ENCODE results near the gene PATJ.

DNA sequence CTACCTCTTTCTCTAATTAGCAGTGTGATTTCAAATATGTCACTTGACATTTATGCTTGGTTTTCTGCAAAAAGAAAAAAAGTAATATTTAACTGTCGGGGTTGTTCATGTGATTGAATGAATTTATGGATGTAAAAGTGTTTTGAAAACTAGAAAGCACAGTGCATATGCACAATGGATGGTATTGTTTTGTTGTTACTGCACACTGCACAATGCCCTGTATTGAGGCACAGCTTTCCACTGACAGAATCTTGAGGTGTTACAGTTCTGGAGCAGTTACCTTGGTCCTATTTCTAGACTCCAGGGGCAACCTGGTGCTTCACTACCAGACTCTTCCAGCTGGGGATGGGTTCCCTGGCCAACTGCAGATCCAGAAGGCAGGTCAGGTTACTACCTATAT, 335.5 kb downstream of the PATJ start:
- TF ChIP-seq, protein P1, sequence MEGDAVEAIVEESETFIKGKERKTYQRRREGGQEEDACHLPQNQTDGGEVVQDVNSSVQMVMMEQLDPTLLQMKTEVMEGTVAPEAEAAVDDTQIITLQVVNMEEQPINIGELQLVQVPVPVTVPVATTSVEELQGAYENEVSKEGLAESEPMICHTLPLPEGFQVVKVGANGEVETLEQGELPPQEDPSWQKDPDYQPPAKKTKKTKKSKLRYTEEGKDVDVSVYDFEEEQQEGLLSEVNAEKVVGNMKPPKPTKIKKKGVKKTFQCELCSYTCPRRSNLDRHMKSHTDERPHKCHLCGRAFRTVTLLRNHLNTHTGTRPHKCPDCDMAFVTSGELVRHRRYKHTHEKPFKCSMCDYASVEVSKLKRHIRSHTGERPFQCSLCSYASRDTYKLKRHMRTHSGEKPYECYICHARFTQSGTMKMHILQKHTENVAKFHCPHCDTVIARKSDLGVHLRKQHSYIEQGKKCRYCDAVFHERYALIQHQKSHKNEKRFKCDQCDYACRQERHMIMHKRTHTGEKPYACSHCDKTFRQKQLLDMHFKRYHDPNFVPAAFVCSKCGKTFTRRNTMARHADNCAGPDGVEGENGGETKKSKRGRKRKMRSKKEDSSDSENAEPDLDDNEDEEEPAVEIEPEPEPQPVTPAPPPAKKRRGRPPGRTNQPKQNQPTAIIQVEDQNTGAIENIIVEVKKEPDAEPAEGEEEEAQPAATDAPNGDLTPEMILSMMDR (tag by site-specific recombination; IDR thresholded peaks at IDR 0.05): no peak
- TF ChIP-seq ZNF433 (tag by site-specific recombination; IDR thresholded peaks at IDR 0.05; ENCODE audit: low read depth) (no peak), ZNF175 (tag by site-specific recombination; IDR thresholded peaks at IDR 0.05) (no peak), ZFP69B (tag by site-specific recombination; IDR thresholded peaks at IDR 0.05) (no peak), ZNF843 (tag by site-specific recombination; IDR thresholded peaks at IDR 0.05) (no peak), MYNN (tag by site-specific recombination; IDR thresholded peaks at IDR 0.05; ENCODE audit: borderline replicate concordance) (no peak), HOXD13 (CRISPR knock-in tag; IDR thresholded peaks at IDR 0.05; ENCODE audit: borderline replicate concordance) (no peak), MZF1 (tag by site-specific recombination; IDR thresholded peaks at IDR 0.05; ENCODE audit: borderline replicate concordance) (no peak)
- TF ChIP-seq, protein P2, sequence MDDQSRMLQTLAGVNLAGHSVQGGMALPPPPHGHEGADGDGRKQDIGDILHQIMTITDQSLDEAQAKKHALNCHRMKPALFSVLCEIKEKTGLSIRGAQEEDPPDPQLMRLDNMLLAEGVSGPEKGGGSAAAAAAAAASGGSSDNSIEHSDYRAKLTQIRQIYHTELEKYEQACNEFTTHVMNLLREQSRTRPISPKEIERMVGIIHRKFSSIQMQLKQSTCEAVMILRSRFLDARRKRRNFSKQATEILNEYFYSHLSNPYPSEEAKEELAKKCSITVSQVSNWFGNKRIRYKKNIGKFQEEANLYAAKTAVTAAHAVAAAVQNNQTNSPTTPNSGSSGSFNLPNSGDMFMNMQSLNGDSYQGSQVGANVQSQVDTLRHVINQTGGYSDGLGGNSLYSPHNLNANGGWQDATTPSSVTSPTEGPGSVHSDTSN (CRISPR knock-in tag; IDR thresholded peaks at IDR 0.05): no peak
- TF ChIP-seq, protein P3, sequence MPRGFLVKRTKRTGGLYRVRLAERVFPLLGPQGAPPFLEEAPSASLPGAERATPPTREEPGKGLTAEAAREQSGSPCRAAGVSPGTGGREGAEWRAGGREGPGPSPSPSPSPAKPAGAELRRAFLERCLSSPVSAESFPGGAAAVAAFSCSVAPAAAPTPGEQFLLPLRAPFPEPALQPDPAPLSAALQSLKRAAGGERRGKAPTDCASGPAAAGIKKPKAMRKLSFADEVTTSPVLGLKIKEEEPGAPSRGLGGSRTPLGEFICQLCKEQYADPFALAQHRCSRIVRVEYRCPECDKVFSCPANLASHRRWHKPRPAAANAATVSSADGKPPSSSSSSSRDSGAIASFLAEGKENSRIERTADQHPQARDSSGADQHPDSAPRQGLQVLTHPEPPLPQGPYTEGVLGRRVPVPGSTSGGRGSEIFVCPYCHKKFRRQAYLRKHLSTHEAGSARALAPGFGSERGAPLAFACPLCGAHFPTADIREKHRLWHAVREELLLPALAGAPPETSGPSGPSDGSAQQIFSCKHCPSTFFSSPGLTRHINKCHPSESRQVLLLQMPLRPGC (tag by site-specific recombination; IDR thresholded peaks at IDR 0.05): no peak
- TF ChIP-seq, protein P4, sequence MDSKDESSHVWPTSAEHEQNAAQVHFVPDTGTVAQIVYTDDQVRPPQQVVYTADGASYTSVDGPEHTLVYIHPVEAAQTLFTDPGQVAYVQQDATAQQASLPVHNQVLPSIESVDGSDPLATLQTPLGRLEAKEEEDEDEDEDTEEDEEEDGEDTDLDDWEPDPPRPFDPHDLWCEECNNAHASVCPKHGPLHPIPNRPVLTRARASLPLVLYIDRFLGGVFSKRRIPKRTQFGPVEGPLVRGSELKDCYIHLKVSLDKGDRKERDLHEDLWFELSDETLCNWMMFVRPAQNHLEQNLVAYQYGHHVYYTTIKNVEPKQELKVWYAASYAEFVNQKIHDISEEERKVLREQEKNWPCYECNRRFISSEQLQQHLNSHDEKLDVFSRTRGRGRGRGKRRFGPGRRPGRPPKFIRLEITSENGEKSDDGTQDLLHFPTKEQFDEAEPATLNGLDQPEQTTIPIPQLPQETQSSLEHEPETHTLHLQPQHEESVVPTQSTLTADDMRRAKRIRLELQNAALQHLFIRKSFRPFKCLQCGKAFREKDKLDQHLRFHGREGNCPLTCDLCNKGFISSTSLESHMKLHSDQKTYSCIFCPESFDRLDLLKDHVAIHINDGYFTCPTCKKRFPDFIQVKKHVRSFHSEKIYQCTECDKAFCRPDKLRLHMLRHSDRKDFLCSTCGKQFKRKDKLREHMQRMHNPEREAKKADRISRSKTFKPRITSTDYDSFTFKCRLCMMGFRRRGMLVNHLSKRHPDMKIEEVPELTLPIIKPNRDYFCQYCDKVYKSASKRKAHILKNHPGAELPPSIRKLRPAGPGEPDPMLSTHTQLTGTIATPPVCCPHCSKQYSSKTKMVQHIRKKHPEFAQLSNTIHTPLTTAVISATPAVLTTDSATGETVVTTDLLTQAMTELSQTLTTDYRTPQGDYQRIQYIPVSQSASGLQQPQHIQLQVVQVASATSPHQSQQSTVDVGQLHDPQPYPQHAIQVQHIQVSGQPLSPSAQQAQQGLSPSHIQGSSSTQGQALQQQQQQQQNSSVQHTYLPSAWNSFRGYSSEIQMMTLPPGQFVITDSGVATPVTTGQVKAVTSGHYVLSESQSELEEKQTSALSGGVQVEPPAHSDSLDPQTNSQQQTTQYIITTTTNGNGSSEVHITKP (tag by site-specific recombination; IDR thresholded peaks at IDR 0.05): no peak
- TF ChIP-seq, protein P5, sequence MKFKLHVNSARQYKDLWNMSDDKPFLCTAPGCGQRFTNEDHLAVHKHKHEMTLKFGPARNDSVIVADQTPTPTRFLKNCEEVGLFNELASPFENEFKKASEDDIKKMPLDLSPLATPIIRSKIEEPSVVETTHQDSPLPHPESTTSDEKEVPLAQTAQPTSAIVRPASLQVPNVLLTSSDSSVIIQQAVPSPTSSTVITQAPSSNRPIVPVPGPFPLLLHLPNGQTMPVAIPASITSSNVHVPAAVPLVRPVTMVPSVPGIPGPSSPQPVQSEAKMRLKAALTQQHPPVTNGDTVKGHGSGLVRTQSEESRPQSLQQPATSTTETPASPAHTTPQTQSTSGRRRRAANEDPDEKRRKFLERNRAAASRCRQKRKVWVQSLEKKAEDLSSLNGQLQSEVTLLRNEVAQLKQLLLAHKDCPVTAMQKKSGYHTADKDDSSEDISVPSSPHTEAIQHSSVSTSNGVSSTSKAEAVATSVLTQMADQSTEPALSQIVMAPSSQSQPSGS (tag by site-specific recombination; IDR thresholded peaks at IDR 0.05; ENCODE audit: low read depth): no peak
